Suppressor macrophage treated with lipopolysaccharide for 4 hours (primary cell): ENCODE measurements around the gene ZRANB1.
A peak's percentile ranks its signal among the peaks of the same experiment; 100 is the strongest.
"Not testable (repeated sequence)": the region's sequence is repeated elsewhere in the genome, so short reads cannot be mapped to it uniquely, and the experiment has no call there.

Experiments
- DNase-seq: peaks from one replicate; pipeline ENCODE4 v3.0.0-alpha.2; 2020

The ZRANB1 gene

GRCh38 chr10:124967255-124967654 lies 25.3 kb downstream of the ZRANB1 start:
- DNase-seq = no peak

GRCh38 chr10:124971276-124971675 lies 29.4 kb downstream of the ZRANB1 start:
- DNase-seq = no peak

- DNase-seq = no peak
Measured at GRCh38 chr10:124972637-124973036, 30.7 kb downstream of the ZRANB1 start.

- DNase-seq = no peak
Measured at GRCh38 chr10:124974131-124974530, 32.2 kb downstream of the ZRANB1 start.

- DNase-seq = no peak
Measured at GRCh38 chr10:124975977-124976514, 34.1 kb downstream of the ZRANB1 start.

- no peak for DNase-seq
Measured at GRCh38 chr10:124977161-124977560, 35.2 kb downstream of the ZRANB1 start.

GRCh38 chr10:124977648-124978375 lies 35.9 kb downstream of the ZRANB1 start:
- no peak for DNase-seq

- DNase-seq = no peak
Measured at GRCh38 chr10:124978376-124978725, 36.4 kb downstream of the ZRANB1 start.

- peak; percentile 8 for DNase-seq
Measured at GRCh38 chr10:124983321-124983720, 41.4 kb downstream of the ZRANB1 start.

GRCh38 chr10:124984376-124984775 lies 42.5 kb downstream of the ZRANB1 start:
- DNase-seq = no peak

GRCh38 chr10:124985162-124985561 lies 43.2 kb downstream of the ZRANB1 start:
- no peak for DNase-seq

- DNase-seq = no peak
Measured at GRCh38 chr10:124987788-124988187, 45.9 kb downstream of the ZRANB1 start.

GRCh38 chr10:124988753-124989152 lies 46.8 kb downstream of the ZRANB1 start:
- DNase-seq = not testable (repeated sequence)

GRCh38 chr10:124989526-124989925 lies 47.6 kb downstream of the ZRANB1 start:
- DNase-seq = no peak

GRCh38 chr10:124990671-124991625 lies 49.0 kb downstream of the ZRANB1 start:
- DNase-seq = no peak

- no peak for DNase-seq
Measured at GRCh38 chr10:124991835-124992234, 49.9 kb downstream of the ZRANB1 start.

- peak; percentile 56 for DNase-seq
Measured at GRCh38 chr10:124992462-124993344, 50.8 kb downstream of the ZRANB1 start.

- no peak for DNase-seq
Measured at GRCh38 chr10:124993345-124993708, 51.4 kb downstream of the ZRANB1 start.

- DNase-seq = no peak
Measured at GRCh38 chr10:124993736-124994451, 52.0 kb downstream of the ZRANB1 start.

- no peak for DNase-seq
Measured at GRCh38 chr10:124994573-124995473, 52.9 kb downstream of the ZRANB1 start.

GRCh38 chr10:124995605-124996004 lies 53.7 kb downstream of the ZRANB1 start:
- no peak for DNase-seq
